Neural progenitor cell (in vitro differentiated cells): ENCODE results near the gene SUCLA2.

Source experiments
- EZH2 ChIP-seq: fragments of 200-600 bp; sonication (generic); IDR thresholded peaks from 2 replicates; pipeline ENCODE4 v1.6.1; 2017; ENCODE audit warnings: antibody characterized with exemption, mild to moderate bottlenecking, moderate library complexity
- EZH2phosphoT487 ChIP-seq: fragments of 200-600 bp; sonication (generic); IDR thresholded peaks from 2 replicates; pipeline ENCODE4 v1.6.1; 2017; ENCODE audit warnings: antibody characterized with exemption
- TF ChIP-seq, protein P1 (sequence below): fragments of 200-600 bp; sonication (generic); IDR thresholded peaks from 2 replicates; pipeline ENCODE4 v1.5.1; 2017; ENCODE audit warnings: antibody characterized with exemption, mild to moderate bottlenecking

DNA sequence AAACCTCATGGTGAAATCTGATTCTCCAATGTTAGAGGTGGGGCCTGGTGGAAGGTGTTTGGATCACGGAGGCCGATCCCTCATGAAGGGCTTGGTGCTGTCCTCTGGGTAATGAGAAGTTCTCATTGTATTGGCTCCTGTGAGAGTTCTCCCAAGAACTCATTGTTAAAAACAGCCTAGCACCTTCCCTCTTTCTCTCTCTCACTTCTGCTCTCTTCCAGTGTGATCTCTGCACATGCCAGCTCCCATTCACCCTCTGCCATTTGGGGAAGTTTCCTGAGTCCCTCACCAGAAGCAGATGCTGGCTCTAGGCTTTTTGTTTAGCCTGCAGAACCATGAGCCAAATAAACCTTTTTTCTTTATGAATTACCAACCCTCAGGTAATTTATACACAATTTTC lies 3.1 kb upstream of the SUCLA2 start:
- TF ChIP-seq EZH2 (no peak), EZH2phosphoT487 (no peak)
- TF ChIP-seq, protein P1, sequence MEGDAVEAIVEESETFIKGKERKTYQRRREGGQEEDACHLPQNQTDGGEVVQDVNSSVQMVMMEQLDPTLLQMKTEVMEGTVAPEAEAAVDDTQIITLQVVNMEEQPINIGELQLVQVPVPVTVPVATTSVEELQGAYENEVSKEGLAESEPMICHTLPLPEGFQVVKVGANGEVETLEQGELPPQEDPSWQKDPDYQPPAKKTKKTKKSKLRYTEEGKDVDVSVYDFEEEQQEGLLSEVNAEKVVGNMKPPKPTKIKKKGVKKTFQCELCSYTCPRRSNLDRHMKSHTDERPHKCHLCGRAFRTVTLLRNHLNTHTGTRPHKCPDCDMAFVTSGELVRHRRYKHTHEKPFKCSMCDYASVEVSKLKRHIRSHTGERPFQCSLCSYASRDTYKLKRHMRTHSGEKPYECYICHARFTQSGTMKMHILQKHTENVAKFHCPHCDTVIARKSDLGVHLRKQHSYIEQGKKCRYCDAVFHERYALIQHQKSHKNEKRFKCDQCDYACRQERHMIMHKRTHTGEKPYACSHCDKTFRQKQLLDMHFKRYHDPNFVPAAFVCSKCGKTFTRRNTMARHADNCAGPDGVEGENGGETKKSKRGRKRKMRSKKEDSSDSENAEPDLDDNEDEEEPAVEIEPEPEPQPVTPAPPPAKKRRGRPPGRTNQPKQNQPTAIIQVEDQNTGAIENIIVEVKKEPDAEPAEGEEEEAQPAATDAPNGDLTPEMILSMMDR = no peak
